Renal pelvis (tissue), 4 donors: ENCODE measurements around the gene CEP112. TPM values are rescaled to one million over a fixed set of nuclear protein-coding genes. Genes with fewer than 3 reads are reported as not detected.

Experiments used
- DNase-seq: peaks from one replicate; pipeline ENCODE4 v3.0.0-alpha.2; 2013
- polyA plus RNA-seq, 3 donors: library from polyadenylated mRNA; unstranded; fragments of 120-200 nt; gene quantifications; one replicate each; pipeline ENCODE4 v1.2.1, GENCODE V29; 2013; ENCODE audit not compliant: insufficient read length in 3 of 3

Gene CEP112
- polyA plus RNA-seq, 3 donors, result 11.9 to 16.1 (median 13.9) TPM

- DNase-seq, result no peak
These were observed 23.1 kb upstream of the CEP112 start for GRCh38 chr17:66214884-66215528.

- DNase-seq, result no peak
These were observed 19.3 kb upstream of the CEP112 start for GRCh38 chr17:66211047-66211810.

- DNase-seq, result no peak
These were observed 18.3 kb upstream of the CEP112 start for GRCh38 chr17:66210208-66210574.

- DNase-seq, result no peak
These were observed 16.0 kb upstream of the CEP112 start for GRCh38 chr17:66207936-66208335.

GRCh38 chr17:66203274-66204015 lies 11.5 kb upstream of the CEP112 start:
- no peak for DNase-seq

- peak; percentile 61 for DNase-seq
These were observed 8.8 kb upstream of the CEP112 start for GRCh38 chr17:66200685-66201092.

GRCh38 chr17:66198242-66198641 lies 6.3 kb upstream of the CEP112 start:
- no peak for DNase-seq

GRCh38 chr17:66192378-66192687 lies 400 bp upstream of the CEP112 start:
- DNase-seq, result no peak

- no peak for DNase-seq
These were observed 968 bp downstream of the CEP112 start for GRCh38 chr17:66190738-66191592.

GRCh38 chr17:66187718-66188117 lies 4.2 kb downstream of the CEP112 start:
- DNase-seq, result no peak

GRCh38 chr17:66185862-66186261 lies 6.1 kb downstream of the CEP112 start:
- DNase-seq, result no peak

GRCh38 chr17:66184392-66184791 lies 7.5 kb downstream of the CEP112 start:
- no peak for DNase-seq

GRCh38 chr17:66183529-66183928 lies 8.4 kb downstream of the CEP112 start:
- DNase-seq, result no peak

GRCh38 chr17:66178642-66179041 lies 13.3 kb downstream of the CEP112 start:
- no peak for DNase-seq

GRCh38 chr17:66177048-66177447 lies 14.9 kb downstream of the CEP112 start:
- no peak for DNase-seq

- DNase-seq, result no peak
These were observed 16.0 kb downstream of the CEP112 start for GRCh38 chr17:66175892-66176291.

- DNase-seq, result no peak
These were observed 19.2 kb downstream of the CEP112 start for GRCh38 chr17:66172691-66173223.

GRCh38 chr17:66172144-66172543 lies 19.8 kb downstream of the CEP112 start:
- no peak for DNase-seq

- DNase-seq, result no peak
These were observed 20.2 kb downstream of the CEP112 start for GRCh38 chr17:66171692-66172091.

- DNase-seq, result no peak
These were observed 20.8 kb downstream of the CEP112 start for GRCh38 chr17:66171172-66171571.

GRCh38 chr17:66169839-66170238 lies 22.1 kb downstream of the CEP112 start:
- no peak for DNase-seq
